Measurements from ENCODE around the gene SINHCAF.

DNA sequence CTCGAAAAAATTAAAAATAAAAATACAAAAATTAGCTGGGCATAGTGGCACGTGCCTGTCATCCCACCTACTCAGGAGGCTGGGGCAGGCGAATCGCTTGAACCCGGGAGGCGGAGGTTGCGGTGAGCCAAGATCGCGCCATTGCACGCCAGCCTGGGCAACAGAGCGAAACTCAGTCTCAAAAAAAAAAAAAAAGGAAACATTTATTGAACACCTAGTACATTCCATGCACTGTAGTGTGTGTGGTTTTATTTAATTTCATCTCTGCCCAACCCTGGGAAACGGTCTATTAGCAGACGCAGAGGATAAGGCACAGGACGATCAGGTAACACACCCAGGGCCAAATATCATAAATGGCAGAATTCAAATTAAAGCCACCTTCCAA lies 35.8 kb upstream of the SINHCAF start:
- no peak for TF ChIP-seq CTCF (IDR thresholded peaks at IDR 0.05)
- no peak for TF ChIP-seq POLR2AphosphoS5 (IDR thresholded peaks at IDR 0.05)
- TF ChIP-seq EP300 (IDR thresholded peaks at IDR 0.05) = no peak
